ENCODE measurements around the gene MAP4K5.

MAP4K5 gene

GRCh38 chr14:50475460-50475859 is 56.9 kb downstream of the MAP4K5 start:
- no peak for DNase-seq

GRCh38 chr14:50471838-50472465 is 60.4 kb downstream of the MAP4K5 start:
- no peak for DNase-seq

GRCh38 chr14:50469982-50470381 is 62.4 kb downstream of the MAP4K5 start:
- no peak for DNase-seq

- no peak for DNase-seq
Observed at GRCh38 chr14:50462111-50462510, 70.3 kb downstream of the MAP4K5 start.

GRCh38 chr14:50453869-50454268 is 78.5 kb downstream of the MAP4K5 start:
- DNase-seq = no peak

- peak; percentile 10 for DNase-seq
Observed at GRCh38 chr14:50452979-50453705, 79.2 kb downstream of the MAP4K5 start.

- no peak for DNase-seq
Observed at GRCh38 chr14:50452296-50452695, 80.1 kb downstream of the MAP4K5 start.

- no peak for DNase-seq
Observed at GRCh38 chr14:50451854-50452253, 80.5 kb downstream of the MAP4K5 start.

- DNase-seq = no peak
Observed at GRCh38 chr14:50447461-50447860, 84.9 kb downstream of the MAP4K5 start.

- DNase-seq = no peak
Observed at GRCh38 chr14:50434528-50434927, 97.8 kb downstream of the MAP4K5 start.

GRCh38 chr14:50432131-50432530 is 100.2 kb downstream of the MAP4K5 start:
- DNase-seq = no peak

- no peak for DNase-seq
Observed at GRCh38 chr14:50425816-50426215, 106.6 kb downstream of the MAP4K5 start.

GRCh38 chr14:50425105-50425504 is 107.3 kb downstream of the MAP4K5 start:
- no peak for DNase-seq

GRCh38 chr14:50423529-50423928 is 108.8 kb downstream of the MAP4K5 start:
- no peak for DNase-seq

- DNase-seq = no peak
Observed at GRCh38 chr14:50421499-50421898, 110.9 kb downstream of the MAP4K5 start.

- no peak for DNase-seq
Observed at GRCh38 chr14:50417853-50418252, 114.5 kb downstream of the MAP4K5 start.

GRCh38 chr14:50410921-50411320 is 121.4 kb downstream of the MAP4K5 start:
- no peak for DNase-seq

- no peak for DNase-seq
Observed at GRCh38 chr14:50410071-50410470, 122.3 kb downstream of the MAP4K5 start.

GRCh38 chr14:50407111-50407812 is 125.1 kb downstream of the MAP4K5 start:
- no peak for DNase-seq

- no peak for DNase-seq
Observed at GRCh38 chr14:50403419-50403818, 128.9 kb downstream of the MAP4K5 start.

- DNase-seq = no peak
Observed at GRCh38 chr14:50402965-50403364, 129.4 kb downstream of the MAP4K5 start.

- no peak for DNase-seq
Observed at GRCh38 chr14:50400461-50400860, 131.9 kb downstream of the MAP4K5 start.

GRCh38 chr14:50399251-50400032 is 132.9 kb downstream of the MAP4K5 start:
- DNase-seq = no peak
